NCI-H345 (cell line): ENCODE measurements around the gene CTBP2.

Experiments used
- DNase-seq: peaks from one replicate; lab custom pipeline; 2025; lab: John Stamatoyannopoulos, UW

CTBP2 gene

GRCh38 chr10:124941823-124942222 lies 218.5 kb downstream of the CTBP2 start, which contains the start of gene ZRANB1:
TSS of gene ZRANB1 (plus strand) at chr10:124942123. CDS start at chr10:124942494, 371 bp downstream.
- no peak for DNase-seq

DNA sequence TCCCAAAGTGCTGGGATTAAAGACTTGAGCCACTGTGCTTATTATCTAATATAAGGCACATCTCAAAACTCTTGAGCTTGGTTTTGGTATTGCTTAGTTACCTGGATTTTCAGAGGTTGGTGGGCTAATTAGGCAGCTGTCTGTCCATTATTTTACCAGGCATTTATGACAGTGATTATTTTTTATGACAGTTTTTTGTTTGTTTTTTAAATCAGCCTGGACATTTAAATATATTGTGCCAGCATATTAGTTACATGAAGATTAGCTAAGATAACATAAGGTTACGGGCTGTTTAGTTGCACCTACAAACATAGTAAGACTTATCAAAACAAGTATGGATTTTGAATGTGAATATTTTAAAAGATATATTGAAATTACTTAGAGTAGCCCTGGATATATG lies 221.1 kb downstream of the CTBP2 start:
- no peak for DNase-seq

DNA sequence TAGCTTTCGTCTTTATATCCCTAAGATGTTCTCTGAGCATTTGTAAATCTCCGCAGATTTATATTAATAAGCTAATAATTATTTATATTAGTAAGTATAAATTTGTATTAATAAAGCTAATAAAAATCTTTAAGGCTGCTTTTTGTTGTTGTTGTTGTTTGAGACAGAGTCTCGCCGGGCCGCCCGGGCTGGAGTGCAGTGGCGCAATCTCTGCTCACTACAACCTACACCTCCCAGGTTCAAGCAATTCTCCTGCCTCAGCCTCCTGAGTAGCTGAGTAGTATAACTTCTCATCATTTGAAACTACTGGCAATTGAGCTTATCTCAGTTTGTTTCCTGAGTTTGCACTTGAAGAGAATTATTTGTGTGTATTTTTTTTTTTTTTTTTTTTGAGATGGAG lies 223.6 kb downstream of the CTBP2 start:
- DNase-seq: no peak

GRCh38 chr10:124935946-124936345 lies 224.4 kb downstream of the CTBP2 start:
- DNase-seq: no peak
